Body of pancreas (tissue), 4 donors: ENCODE data around the gene SMIM44. TPM values are rescaled to one million over a fixed set of nuclear protein-coding genes. Genes with fewer than 3 reads are reported as not detected.

ENCODE experiments used
- ATAC-seq: fragments of 150-250 bp; one replicate; pipeline ENCODE4 v1.9.1; 2016
- DNase-seq, 4 donors: peaks; one replicate each; pipeline ENCODE4 v3.0.0-alpha.2; 2019
- H3K27ac ChIP-seq, 4 donors: fragments of 200-600 bp; sonication (generic); 1 replicate in 3 of 4; 2 replicates in 1 of 4; pipeline versions ENCODE4 v1.5.1 to v1.6.1; 2016 to 2019; ENCODE audit warnings: mild to moderate bottlenecking in 1 of 4, mixed read lengths in 1 of 4, moderate library complexity in 1 of 4
- H3K27me3 ChIP-seq, 2 donors: fragments of 200-600 bp; sonication (generic); one replicate each; pipeline ENCODE4 v1.6.0; 2016; ENCODE audit warnings: mild to moderate bottlenecking in 1 of 2
- H3K36me3 ChIP-seq, 2 donors: fragments of 200-600 bp; sonication (generic); replicated peaks in 1 of 2; 2 replicates each; pipeline ENCODE4 v1.5.1; 2016; ENCODE audit warnings: low read depth in 2 of 2; ENCODE audit not compliant: insufficient read depth in 1 of 2
- H3K4me1 ChIP-seq: fragments of 200-600 bp; sonication (generic); one replicate; pipeline ENCODE4 v1.6.0; 2016
- H3K4me3 ChIP-seq, 2 donors: fragments of 200-600 bp; sonication (generic); 1 replicate in 1 of 2; 2 replicates in 1 of 2; pipeline ENCODE4 v1.5.1; 2016 to 2019
- H3K9me3 ChIP-seq, 3 donors: fragments of 200-600 bp; sonication (generic); 1 replicate in 2 of 3; 2 replicates in 1 of 3; pipeline ENCODE4 v1.5.1; 2016
- CTCF ChIP-seq, 7 experiments: fragments of 450-650 bp in 4 of 7; fragments of 200-600 bp in 3 of 7; sonication (generic) in 3 of 7; IDR thresholded peaks; one replicate each; pipeline ENCODE4 v1.5.1; 2016 to 2019; ENCODE audit warnings: antibody characterized with exemption in 7 of 7
- POLR2A ChIP-seq, 3 donors: fragments of 450-650 bp; IDR thresholded peaks; one replicate each; pipeline ENCODE4 v1.6.1; 2016; ENCODE audit warnings: antibody characterized with exemption in 3 of 3, mild to moderate bottlenecking in 2 of 3
- WGBS, 2 donors: methylation state at CpG; one replicate each; pipeline ENCODE4 v1.1.5; 2017; 5-methylcytosine and 5-hydroxymethylcytosine counted together
- intact Hi-C: fragments of 100-400 bp; cut with DNase I; formaldehyde crosslinking; loops from one replicate; pipeline ENCODE4 v1.15.1; 2023
- total RNA-seq, 2 donors: library from RNA; depleted of rRNA; stranded (reverse); fragments of >200 nt; gene quantifications; one replicate each; pipeline ENCODE4 v1.1.0, GENCODE V29; 2016

Gene SMIM44
- total RNA-seq, 2 donors from 2014 or later = not detected

GRCh38 chr19:3524904-3525451 is 41.7 kb upstream of the SMIM44 start:
- no peaks in the 10 kb centered on the region for H3K9me3 ChIP-seq
- H3K4me3 ChIP-seq = no peak overlapping the region
- H3K27ac ChIP-seq = no peak overlapping the region
- TF ChIP-seq POLR2A (IDR thresholded peaks at IDR 0.05) = no peak
- TF ChIP-seq CTCF (IDR thresholded peaks at IDR 0.05) = no peak
- H3K27me3 ChIP-seq = no peaks in the 10 kb centered on the region
- H3K4me1 ChIP-seq = no peaks in the 10 kb centered on the region
- 92 to 95% methylated on average over 19 to 20 of the region's 20 CpGs for WGBS, 2 donors
- ATAC-seq (no peak), DNase-seq (no peak)
- H3K36me3 ChIP-seq = peaks cover 0 to 9% of the 10 kb centered on the region in 2 donors
- intact Hi-C loops = no loop called here

DNA sequence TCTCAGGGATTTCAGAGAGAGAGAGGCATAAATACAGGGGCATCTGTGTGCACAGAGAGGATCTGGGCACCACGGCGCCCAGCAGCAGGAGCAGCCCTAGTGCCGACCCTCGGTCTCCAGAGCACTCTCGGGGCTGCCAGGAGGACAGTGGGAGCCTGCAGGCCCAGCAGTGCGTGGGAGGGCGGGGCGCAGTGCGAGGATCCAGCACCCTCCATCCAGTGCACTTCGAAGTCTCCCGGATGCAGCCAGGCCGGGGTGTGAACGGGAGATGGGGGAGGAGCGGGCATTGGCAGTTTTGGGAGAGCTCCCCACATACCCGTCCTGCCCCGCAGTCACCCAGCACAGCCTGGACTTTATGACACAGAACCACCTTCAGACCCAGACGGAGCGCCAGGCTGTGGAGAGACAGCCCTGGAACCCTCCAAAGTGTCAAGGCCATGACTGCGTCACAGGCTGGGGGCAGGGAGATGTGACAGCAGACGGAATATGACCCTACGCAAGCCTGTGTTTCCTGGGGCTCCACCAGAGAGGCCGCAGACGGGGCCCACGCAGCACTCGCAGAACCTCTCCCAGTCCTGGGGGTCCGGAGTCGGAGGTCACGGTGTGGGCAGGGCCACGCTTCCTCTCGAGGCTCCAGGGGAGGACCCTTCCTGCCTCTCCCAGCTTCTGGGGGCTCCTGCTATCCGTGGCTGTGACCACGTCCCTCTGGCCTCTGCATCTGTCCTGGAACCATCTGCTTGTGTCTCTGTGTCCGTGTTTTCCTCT is 41.0 kb upstream of the SMIM44 start:
- WGBS, 2 donors = 92% methylated on average over 9 to 31 of the region's 33 CpGs
- H3K36me3 ChIP-seq = peaks cover 0 to 9% of the 10 kb centered on the region in 2 donors
- TF ChIP-seq POLR2A (IDR thresholded peaks at IDR 0.05) (no peak), CTCF (IDR thresholded peaks at IDR 0.05) (no peak)

GRCh38 chr19:3523361-3524077 is 40.3 kb upstream of the SMIM44 start:
- no peak for ATAC-seq
- H3K9me3 ChIP-seq = no peaks in the 10 kb centered on the region
- 90 to 100% methylated on average over 10 to 18 of the region's 21 CpGs for WGBS, 2 donors
- peaks cover 0 to 9% of the 10 kb centered on the region in 2 donors for H3K36me3 ChIP-seq
- H3K27ac ChIP-seq = no peak overlapping the region
- H3K4me1 ChIP-seq = peaks cover 4% of the 10 kb centered on the region
- H3K4me3 ChIP-seq = no peak overlapping the region
- TF ChIP-seq POLR2A (IDR thresholded peaks at IDR 0.05) = no peak
- no peak for TF ChIP-seq CTCF (IDR thresholded peaks at IDR 0.05)
- H3K27me3 ChIP-seq = no peaks in the 10 kb centered on the region
- DNase-seq = no peak
- intact Hi-C loops = no loop called here

More for the DNA sequence above, 41.0 kb upstream of the SMIM44 start:
- DNase-seq = no peak
- Histone ChIP-seq H3K9me3 (no peaks in the 10 kb centered on the region), H3K27ac (no peak overlapping the region), H3K4me3 (no peak overlapping the region), H3K27me3 (no peaks in the 10 kb centered on the region), H3K4me1 (no peaks in the 10 kb centered on the region)
- intact Hi-C loops = no loop called here
- ATAC-seq = no peak

GRCh38 chr19:3522421-3523360 is 39.5 kb upstream of the SMIM44 start:
- no peaks in the 10 kb centered on the region for H3K9me3 ChIP-seq
- H3K27ac ChIP-seq = no peak overlapping the region
- H3K4me1 ChIP-seq = peaks cover 13% of the 10 kb centered on the region
- WGBS, 2 donors = 90 to 100% methylated on average over 3 to 35 of the region's 40 CpGs
- no peak overlapping the region for H3K4me3 ChIP-seq
- peaks cover 0 to 9% of the 10 kb centered on the region in 2 donors for H3K36me3 ChIP-seq
- no peaks in the 10 kb centered on the region for H3K27me3 ChIP-seq
- DNase-seq (no peak), ATAC-seq (no peak)
- no peak for TF ChIP-seq CTCF (IDR thresholded peaks at IDR 0.05)
- TF ChIP-seq POLR2A (IDR thresholded peaks at IDR 0.05) = no peak
- intact Hi-C loops = no loop called here
